Muscle layer of duodenum (tissue), 2 donors: ENCODE measurements around the gene BSND.
"Not testable (repeated sequence)": the region's sequence is repeated elsewhere in the genome, so short reads cannot be mapped to it uniquely, and the experiment has no call there.

Experiments used
- H3K27ac ChIP-seq: one replicate; pipeline ENCODE4 v1.7.0; 2013; ENCODE audit warnings: mild to moderate bottlenecking, low read length
- H3K27me3 ChIP-seq: one replicate; pipeline ENCODE4 v1.7.0; 2013; ENCODE audit warnings: low read depth, mild to moderate bottlenecking, control low read depth, low read length
- H3K36me3 ChIP-seq, 2 donors: one replicate each; pipeline ENCODE4 v1.7.0; 2013; ENCODE audit warnings: low read length in 2 of 2, control low read depth in 1 of 2, mild to moderate bottlenecking in 1 of 2; ENCODE audit not compliant: insufficient read depth in 2 of 2, control insufficient read depth in 1 of 2
- H3K4me1 ChIP-seq, 2 donors: one replicate each; pipeline ENCODE4 v1.7.0; 2013; ENCODE audit warnings: low read length in 2 of 2, mild to moderate bottlenecking in 2 of 2, control low read depth in 1 of 2, moderate library complexity in 1 of 2; ENCODE audit not compliant: insufficient read depth in 2 of 2, control insufficient read depth in 1 of 2
- H3K4me3 ChIP-seq, 2 donors: one replicate each; pipeline ENCODE4 v1.7.0; 2013; ENCODE audit warnings: low read length in 2 of 2, low read depth in 1 of 2, mild to moderate bottlenecking in 1 of 2
- H3K9me3 ChIP-seq, 2 donors: one replicate each; pipeline ENCODE4 v1.7.0; 2013; ENCODE audit warnings: low read length in 2 of 2, control low read depth in 1 of 2, mild to moderate bottlenecking in 1 of 2; ENCODE audit not compliant: control insufficient read depth in 1 of 2
- donor health status: healthy.

BSND gene

GRCh38 chr1:54963829-54964228, 34.9 kb upstream of the BSND start:
- not testable (repeated sequence) for H3K36me3 ChIP-seq, H3K4me3 ChIP-seq, H3K27me3 ChIP-seq, H3K9me3 ChIP-seq, H3K4me1 ChIP-seq, H3K27ac ChIP-seq

GRCh38 chr1:54965624-54966340, 33.0 kb upstream of the BSND start:
- Histone ChIP-seq H3K4me3 (no peak overlapping the region), H3K27ac (no peak overlapping the region), H3K36me3 (no peaks in the 10 kb centered on the region), H3K9me3 (no peaks in the 10 kb centered on the region), H3K4me1 (peaks cover 0 to 2% of the 10 kb centered on the region in 2 donors), H3K27me3 (no peaks in the 10 kb centered on the region)

- H3K9me3 ChIP-seq: no peaks in the 10 kb centered on the region
- H3K4me1 ChIP-seq: peaks cover 0 to 2% of the 10 kb centered on the region in 2 donors
- H3K27me3 ChIP-seq: no peaks in the 10 kb centered on the region
- no peak overlapping the region for H3K4me3 ChIP-seq
- H3K36me3 ChIP-seq: no peaks in the 10 kb centered on the region
- no peak overlapping the region for H3K27ac ChIP-seq
Observed at GRCh38 chr1:54967372-54967771, 31.4 kb upstream of the BSND start.

- Histone ChIP-seq H3K4me3 (no peak overlapping the region), H3K4me1 (peaks cover 4 to 9% of the 10 kb centered on the region in 2 donors), H3K9me3 (no peaks in the 10 kb centered on the region), H3K27ac (no peak overlapping the region), H3K27me3 (no peaks in the 10 kb centered on the region), H3K36me3 (no peaks in the 10 kb centered on the region)
Observed at GRCh38 chr1:54968551-54968950, 30.2 kb upstream of the BSND start.

- Histone ChIP-seq H3K27ac (no peak overlapping the region), H3K9me3 (no peaks in the 10 kb centered on the region), H3K36me3 (no peaks in the 10 kb centered on the region), H3K27me3 (no peaks in the 10 kb centered on the region), H3K4me3 (no peak overlapping the region), H3K4me1 (peaks cover 4 to 9% of the 10 kb centered on the region in 2 donors)
Observed at GRCh38 chr1:54969879-54970278, 28.9 kb upstream of the BSND start.

GRCh38 chr1:54970901-54971300, 27.8 kb upstream of the BSND start:
- peaks cover 4 to 7% of the 10 kb centered on the region in 2 donors for H3K4me1 ChIP-seq
- no peak overlapping the region for H3K27ac ChIP-seq
- H3K27me3 ChIP-seq: no peaks in the 10 kb centered on the region
- H3K36me3 ChIP-seq: no peaks in the 10 kb centered on the region
- no peak overlapping the region for H3K4me3 ChIP-seq
- no peaks in the 10 kb centered on the region for H3K9me3 ChIP-seq

GRCh38 chr1:54971317-54971791, 27.4 kb upstream of the BSND start:
- H3K27me3 ChIP-seq: no peaks in the 10 kb centered on the region
- H3K4me3 ChIP-seq: no peak overlapping the region
- H3K9me3 ChIP-seq: no peaks in the 10 kb centered on the region
- H3K4me1 ChIP-seq: peaks cover 4 to 7% of the 10 kb centered on the region in 2 donors
- no peak overlapping the region for H3K27ac ChIP-seq
- H3K36me3 ChIP-seq: no peaks in the 10 kb centered on the region

GRCh38 chr1:54972436-54972835, 26.3 kb upstream of the BSND start:
- H3K27ac ChIP-seq: no peak overlapping the region
- no peaks in the 10 kb centered on the region for H3K36me3 ChIP-seq
- H3K27me3 ChIP-seq: no peaks in the 10 kb centered on the region
- H3K4me3 ChIP-seq: no peak overlapping the region
- peaks cover 4 to 7% of the 10 kb centered on the region in 2 donors for H3K4me1 ChIP-seq
- H3K9me3 ChIP-seq: no peaks in the 10 kb centered on the region

GRCh38 chr1:54973205-54973921, 25.4 kb upstream of the BSND start:
- Histone ChIP-seq H3K36me3 (no peaks in the 10 kb centered on the region), H3K9me3 (no peaks in the 10 kb centered on the region), H3K27me3 (no peaks in the 10 kb centered on the region), H3K4me3 (no peak overlapping the region), H3K27ac (no peak overlapping the region), H3K4me1 (peaks cover 4 to 7% of the 10 kb centered on the region in 2 donors)

- no peaks in the 10 kb centered on the region for H3K9me3 ChIP-seq
- no peak overlapping the region for H3K4me3 ChIP-seq
- peaks cover 11% of the 10 kb centered on the region for H3K27me3 ChIP-seq
- H3K4me1 ChIP-seq: peaks cover 4 to 13% of the 10 kb centered on the region in 2 donors
- H3K36me3 ChIP-seq: no peaks in the 10 kb centered on the region
- H3K27ac ChIP-seq: no peak overlapping the region
Observed at GRCh38 chr1:54975356-54976108, 23.2 kb upstream of the BSND start.

- Histone ChIP-seq H3K27ac (no peak overlapping the region), H3K4me1 (peaks cover 4 to 18% of the 10 kb centered on the region in 2 donors), H3K4me3 (no peak overlapping the region), H3K27me3 (peaks cover 11% of the 10 kb centered on the region), H3K36me3 (no peaks in the 10 kb centered on the region), H3K9me3 (no peaks in the 10 kb centered on the region)
Observed at GRCh38 chr1:54976747-54977146, 22.0 kb upstream of the BSND start.
